ENCODE measurements around the gene NXNL1. TPM values are rescaled to one million over a fixed set of nuclear protein-coding genes. Genes with fewer than 3 reads are reported as not detected.
A peak's percentile ranks its signal among the peaks of the same experiment; 100 is the strongest.

Gene NXNL1
- total and polyA plus RNA-seq, 2 of the 8 experiments (the other 6 are each of a cell fraction or from before 2014, with no cell fraction given), result not detected

- Histone ChIP-seq H3K4ac (replicated peaks; ENCODE audit: insufficient read length, low read depth, low read length) (no peak overlapping the region), H3K4me3 (ENCODE audit: extremely low read depth in 1 of 4, insufficient read depth in 2 of 4, low read depth in 3 of 4, low read length in 4 of 4) (peak overlapping the region; percentile 70 to 84 (median 79)), H2BK20ac (ENCODE audit: low read length) (no peak overlapping the region), H3K23ac (ENCODE audit: insufficient read length) (no peak overlapping the region), H2BK120ac (replicated peaks; ENCODE audit: low read depth, low read length) (no peak overlapping the region), H2BK12ac (ENCODE audit: low read depth, low read length) (peak overlapping the region; percentile 96; the same call in 1 of the 2 replicates), H3K4me2 (ENCODE audit: insufficient read depth in 1 of 2, low read depth in 2 of 2, low read length in 2 of 2) (peak overlapping the region; percentile 91 to 96), H3K36me3 (ENCODE audit: control insufficient read depth in 2 of 4, insufficient read depth in 4 of 4, low read length in 3 of 4) (no peaks in the 10 kb centered on the region), H3K9ac (replicated peaks in 1 of 4; ENCODE audit: extremely low read depth in 1 of 4, low read depth in 3 of 4, low read length in 3 of 4) (0 out of 7 replicates have a peak overlapping the region, but pooled peaks of 2 of the 4 experiments have one; percentile 6 to 8), H3K4me1 (replicated peaks in 1 of 4; ENCODE audit: control insufficient read depth in 3 of 4, insufficient read depth in 4 of 4, low read length in 3 of 4) (peaks cover 0 to 20% (median 8%) of the 10 kb centered on the region in 4 experiments; a peak in 5 of 7 replicates), H2BK15ac (ENCODE audit: low read length) (peak overlapping the region; percentile 90; the same call in 1 of the 2 replicates), H4K91ac (replicated peaks; ENCODE audit: insufficient read length, low read length) (no peak overlapping the region), H3K79me1 (ENCODE audit: low read depth, low read length) (no peaks in the 10 kb centered on the region), H3K9me3 (ENCODE audit: insufficient read depth in 2 of 2, low read depth in 1 of 2, low read length in 1 of 2) (no peaks in the 10 kb centered on the region), H3K23me2 (ENCODE audit: low read depth, low read length) (peaks cover 16% of the 10 kb centered on the region; the same call in 1 of the 2 replicates), H2AK5ac (ENCODE audit: low read depth, low read length) (no peak overlapping the region), H3K79me2 (ENCODE audit: control insufficient read depth in 1 of 2, insufficient read depth in 2 of 2, low read length in 2 of 2) (no peaks in the 10 kb centered on the region; a peak in 1 of 4 replicates), H2AFZ (ENCODE audit: low read length) (peak overlapping the region; percentile 100), H3K56ac (replicated peaks; ENCODE audit: insufficient read length, low read depth, low read length) (no peak overlapping the region), H3K18ac (ENCODE audit: extremely low read depth, low read length) (peak overlapping the region; percentile 94; the same call in 1 of the 2 replicates), H3K27me3 (replicated peaks in 1 of 4; ENCODE audit: control insufficient read depth in 3 of 4, extremely low read depth in 1 of 4, insufficient read depth in 3 of 4, low read length in 3 of 4) (peaks cover 0 to 11% (median 5%) of the 10 kb centered on the region in 4 experiments; a peak in 3 of 7 replicates), H3K27ac (ENCODE audit: low read depth, low read length) (no peak overlapping the region), H2BK5ac (ENCODE audit: low read depth, low read length) (peak overlapping the region; percentile 74; the same call in 1 of the 2 replicates), H3K14ac (ENCODE audit: insufficient read length) (no peak overlapping the region), H4K8ac (ENCODE audit: extremely low read depth, insufficient read depth, low read length) (no peak overlapping the region), H4K5ac (ENCODE audit: insufficient read length, low read depth, low read length) (peak overlapping the region; percentile 73), H4K20me1 (replicated peaks in 1 of 2; ENCODE audit: control insufficient read depth in 1 of 2, insufficient read depth in 2 of 2, low read length in 2 of 2) (no peaks in the 10 kb centered on the region)
- ChIA-PET CTCF (ENCODE audit: partially characterized antibody) (interaction anchor here (0.5 to 4.3 kb wide), 7 partner anchors 14 to 134 kb away, joined by 3 to 39 read pairs (median 3); partner anchors contain the start of gene CCDC194), POLR2A (ENCODE audit: partially characterized antibody) (interaction anchor here (0.7 to 1.7 kb wide), 2 partner anchors 27 to 66 kb away, joined by 3 to 4 read pairs; no protein-coding TSS in a partner anchor)
- DNase-seq (ENCODE audit: low read depth in 1 of 2, low spot score in 2 of 2) (peak; percentile 92 to 95), FAIRE-seq (peak; percentile 45)
- WGBS, 2 experiments (ENCODE audit: extremely low coverage in 1 of 2, insufficient coverage in 1 of 2, insufficient read length in 1 of 2, insufficient replicate concordance in 2 of 2, low coverage in 1 of 2, low lambda C conversion rate in 2 of 2, missing lambda C conversion rate in 1 of 2), result 0% methylated on average over 20 of the region's 31 CpGs; no CpG with 5 or more reads in 1 of the 2 experiments
- TF ChIP-seq EGR1 (IDR thresholded peaks at IDR 0.05; ENCODE audit: borderline replicate concordance, low read depth, low read length), result no peak
- 0 out of 4 replicates have a peak, but pooled peaks of 1 of the 2 experiments have one; percentile 11 for TF ChIP-seq HDAC2 (IDR thresholded peaks at IDR 0.05; ENCODE audit: borderline replicate concordance in 1 of 2, low read depth in 2 of 2, low read length in 2 of 2)
- no peak for TF ChIP-seq TCF12 (IDR thresholded peaks at IDR 0.05; ENCODE audit: low read depth, low read length)
- TF ChIP-seq EZH2 (IDR thresholded peaks at IDR 0.05; ENCODE audit: low read depth, low read length, severe bottlenecking), result no peak
- TF ChIP-seq, protein P1, sequence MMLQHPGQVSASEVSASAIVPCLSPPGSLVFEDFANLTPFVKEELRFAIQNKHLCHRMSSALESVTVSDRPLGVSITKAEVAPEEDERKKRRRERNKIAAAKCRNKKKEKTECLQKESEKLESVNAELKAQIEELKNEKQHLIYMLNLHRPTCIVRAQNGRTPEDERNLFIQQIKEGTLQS (IDR thresholded peaks at IDR 0.05; ENCODE audit: insufficient read depth, low read depth, low read length), result no peak
- no peak for TF ChIP-seq RNF2 (IDR thresholded peaks at IDR 0.05; ENCODE audit: borderline replicate concordance, low read depth, low read length, missing control alignments, poor library complexity, severe bottlenecking)
- TF ChIP-seq JUN (IDR thresholded peaks at IDR 0.05; ENCODE audit: low read depth, low read length), result no peak
- no peak for TF ChIP-seq SUZ12 (IDR thresholded peaks at IDR 0.05; ENCODE audit: low read length)
- no peak for TF ChIP-seq CBX5 (IDR thresholded peaks at IDR 0.05; ENCODE audit: low read depth, low read length)
- no peak for TF ChIP-seq HDAC6 (IDR thresholded peaks at IDR 0.05; ENCODE audit: low read depth, low read length)
Observed at GRCh38 chr19:17469481-17470067, 8.8 kb upstream of the NXNL1 start.

Data from H1 (cell line).